GM19455 (cell line): ENCODE data around the gene TMEM132E.

ENCODE experiments used
- ATAC-seq: cut with Tn5 transposase; IDR thresholded peaks from one replicate; pipeline ENCODE4 v1.9.1; 2021; ENCODE audit not compliant: unreplicated experiment

TMEM132E gene

DNA sequence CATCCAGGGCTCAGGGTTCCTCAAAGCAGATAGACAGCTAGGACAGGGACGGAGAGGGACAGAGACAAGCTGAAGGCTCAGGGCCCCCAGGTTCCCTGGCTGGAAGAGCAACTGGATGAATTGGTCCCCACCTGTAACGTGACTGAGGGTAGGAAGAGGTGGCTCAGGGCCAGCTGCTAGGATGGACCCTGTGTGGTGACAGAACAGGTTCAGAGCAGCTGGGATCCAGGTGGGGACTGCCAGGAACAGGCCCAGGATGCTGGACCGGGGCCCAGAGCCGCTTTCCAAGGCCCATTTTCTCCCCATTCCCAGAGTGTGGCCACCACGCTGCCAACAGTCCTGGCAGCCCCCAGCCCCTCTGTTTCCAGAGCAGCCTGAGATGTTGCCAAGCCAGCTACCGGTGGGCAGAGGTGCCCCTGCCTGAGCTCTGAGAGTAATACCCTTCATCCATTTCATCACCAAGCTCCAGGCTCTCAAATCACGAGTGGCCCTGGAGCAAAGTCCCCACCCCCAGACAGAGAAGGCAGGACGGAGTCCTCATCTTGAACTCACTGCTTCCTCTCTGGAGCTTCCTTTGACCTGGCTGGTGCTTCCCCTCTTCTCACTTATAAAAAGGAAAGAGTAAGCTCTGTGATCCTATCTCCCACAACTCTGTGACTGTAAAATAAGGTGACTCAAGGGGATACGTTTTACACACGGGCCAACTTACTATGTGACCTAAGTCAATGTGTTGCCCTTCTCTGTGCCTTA lies 79.6 kb downstream of the TMEM132E start:
- ATAC-seq, result no peak

DNA sequence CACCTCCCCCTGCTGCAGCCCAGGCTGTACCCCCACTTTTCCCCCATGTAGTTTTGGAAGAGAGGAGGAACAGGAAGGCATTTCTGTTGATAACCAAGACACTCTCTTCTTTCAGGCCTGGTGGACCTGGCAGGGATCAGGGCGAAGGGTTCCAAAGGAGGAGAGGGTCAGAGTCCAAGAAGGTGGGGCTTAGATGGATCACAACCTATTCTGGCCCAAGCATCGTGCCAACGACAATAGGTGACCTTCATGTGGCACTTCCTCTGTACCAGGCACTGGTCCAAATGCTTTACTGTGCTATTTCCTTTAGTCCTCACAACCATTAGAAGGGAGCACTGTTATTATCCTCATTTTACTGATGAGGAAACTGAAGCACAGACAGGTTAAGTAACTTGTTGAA lies 84.3 kb downstream of the TMEM132E start:
- ATAC-seq, result no peak

- no peak for ATAC-seq
Observed at GRCh38 chr17:34665150-34665806, 85.9 kb downstream of the TMEM132E start.

DNA sequence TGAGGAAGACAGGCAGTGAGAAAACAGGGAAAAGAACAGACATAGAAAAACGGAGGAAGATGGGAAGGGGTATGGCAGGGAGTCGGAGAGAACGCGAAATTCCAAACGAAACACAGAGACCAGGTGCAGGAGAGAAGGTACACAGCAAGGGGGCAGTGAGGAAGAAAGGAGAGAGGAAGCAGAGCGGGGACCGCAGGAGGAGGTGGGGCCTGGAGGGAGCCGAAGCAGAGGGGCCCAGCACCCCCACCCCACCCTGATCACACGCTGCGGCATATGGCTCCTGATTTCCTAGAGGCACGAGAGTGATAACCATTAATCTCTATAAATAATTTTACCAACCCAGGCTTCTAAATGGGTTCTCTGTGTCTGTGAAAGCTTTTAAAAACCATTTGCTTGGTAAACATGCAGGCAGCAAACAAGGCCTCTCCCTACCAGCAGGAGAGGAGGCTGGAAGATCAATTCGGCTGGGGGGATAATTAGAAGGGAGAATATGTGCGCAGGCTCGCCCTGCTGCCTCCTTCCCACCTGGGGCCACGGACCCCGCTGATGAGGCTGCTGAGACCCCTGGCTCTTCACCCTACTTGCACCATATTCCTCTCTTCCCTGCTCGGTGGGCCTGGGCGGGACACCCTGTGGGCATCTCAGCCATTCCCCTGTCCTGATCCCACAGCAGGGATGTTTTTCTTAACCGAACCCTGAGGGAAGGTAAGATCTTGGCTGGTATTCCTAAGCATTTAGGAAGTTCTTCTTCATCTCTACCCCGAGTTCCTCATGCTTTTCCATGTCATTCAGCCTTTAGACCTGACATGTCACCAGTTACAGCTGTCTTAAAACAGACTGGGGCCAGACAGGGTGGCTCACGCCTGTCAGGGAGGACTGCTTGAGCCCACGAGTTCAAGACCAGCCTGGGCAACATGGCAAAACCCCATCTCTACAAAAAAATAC lies 86.7 kb downstream of the TMEM132E start:
- no peak for ATAC-seq

DNA sequence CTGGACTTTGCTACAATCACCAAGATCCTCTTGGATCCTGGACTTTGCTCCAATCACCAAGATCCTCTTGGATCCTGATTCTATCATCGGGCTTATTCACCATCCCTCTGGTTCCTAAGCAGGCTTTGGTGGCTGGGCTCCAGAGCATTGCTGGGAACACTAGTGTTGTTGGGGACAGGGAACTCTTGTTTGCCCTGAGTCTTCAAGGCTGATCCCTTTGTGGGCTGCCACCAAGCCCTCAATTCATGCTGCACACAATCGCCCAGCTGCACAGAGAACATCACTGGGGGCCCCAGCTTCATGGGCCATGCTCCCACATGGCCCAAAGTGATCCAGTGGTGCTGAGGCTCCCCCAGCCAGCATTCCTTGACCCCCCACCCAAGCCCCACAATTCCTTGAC lies 88.3 kb downstream of the TMEM132E start:
- ATAC-seq, result no peak

DNA sequence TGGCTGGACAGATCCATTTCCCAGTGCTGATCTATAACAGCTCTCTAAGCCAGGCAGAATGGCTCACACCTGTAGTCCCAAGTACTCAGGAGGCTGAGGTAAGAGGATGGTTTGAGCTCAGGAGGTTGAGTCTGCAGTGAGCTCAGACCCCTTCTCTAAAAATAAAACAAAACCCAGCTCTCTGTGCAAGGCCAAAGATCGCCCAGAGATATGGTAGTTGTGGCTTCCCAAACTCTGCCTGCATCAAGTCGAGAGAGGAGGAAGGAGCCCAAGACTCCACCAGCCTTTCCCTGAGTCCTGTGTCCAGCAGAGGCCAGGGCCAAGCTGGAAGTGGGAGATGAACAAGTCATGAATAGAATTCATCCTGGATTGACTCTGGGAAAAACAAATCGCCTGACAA lies 88.8 kb downstream of the TMEM132E start:
- ATAC-seq, result no peak

DNA sequence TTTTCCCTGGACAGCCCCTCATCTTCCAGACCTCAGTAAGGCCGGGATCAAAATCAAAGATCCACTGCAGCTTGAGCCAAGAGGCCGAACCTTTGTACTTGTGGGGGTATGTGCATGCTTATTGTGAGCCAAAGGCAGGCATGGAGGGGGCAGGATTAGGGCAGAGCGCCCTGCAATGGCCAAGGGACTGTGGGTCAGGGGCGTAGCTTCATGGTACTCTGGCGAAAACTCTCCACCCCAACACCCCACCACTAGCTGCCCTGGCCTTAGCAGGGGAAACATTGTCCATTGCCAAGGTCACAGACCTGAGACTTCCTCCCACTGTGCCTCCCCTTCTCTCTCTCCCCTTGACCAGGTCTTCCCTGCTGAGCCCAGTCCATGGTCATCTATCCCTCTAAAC lies 90.1 kb downstream of the TMEM132E start:
- no peak for ATAC-seq

GRCh38 chr17:34670618-34671017 lies 91.2 kb downstream of the TMEM132E start:
- ATAC-seq, result no peak

GRCh38 chr17:34671191-34671590 lies 91.8 kb downstream of the TMEM132E start:
- no peak for ATAC-seq

DNA sequence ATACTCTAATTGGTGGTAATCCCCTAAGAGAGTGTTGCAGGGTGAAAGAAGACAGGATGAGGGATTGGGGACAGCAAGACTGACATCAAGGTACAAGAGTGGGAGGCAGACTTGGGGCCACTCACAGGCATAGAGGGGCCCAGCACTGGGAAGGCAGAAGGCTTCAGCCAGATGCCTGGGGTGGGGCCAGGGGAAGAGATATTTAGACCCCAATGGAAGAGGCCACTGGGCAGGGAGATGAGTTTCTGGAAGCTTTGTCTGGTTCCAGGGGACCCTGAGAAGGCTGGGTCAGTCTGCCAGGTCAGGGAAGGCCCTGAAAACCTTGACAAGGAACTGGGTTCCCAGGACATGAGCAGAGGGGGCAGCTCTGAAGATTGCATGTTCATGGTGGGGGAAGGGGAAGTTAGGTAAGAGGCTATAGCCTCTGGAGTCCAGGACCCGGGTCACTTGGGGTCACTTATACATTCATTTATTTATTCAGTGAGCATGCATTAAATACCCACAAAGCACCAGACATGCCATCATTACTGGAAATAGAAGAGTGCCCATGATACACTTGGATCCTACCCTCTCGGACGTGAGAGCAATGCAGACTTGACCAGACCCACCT lies 92.9 kb downstream of the TMEM132E start:
- no peak for ATAC-seq

- ATAC-seq, result no peak
Observed at GRCh38 chr17:34673516-34673915, 94.1 kb downstream of the TMEM132E start.

DNA sequence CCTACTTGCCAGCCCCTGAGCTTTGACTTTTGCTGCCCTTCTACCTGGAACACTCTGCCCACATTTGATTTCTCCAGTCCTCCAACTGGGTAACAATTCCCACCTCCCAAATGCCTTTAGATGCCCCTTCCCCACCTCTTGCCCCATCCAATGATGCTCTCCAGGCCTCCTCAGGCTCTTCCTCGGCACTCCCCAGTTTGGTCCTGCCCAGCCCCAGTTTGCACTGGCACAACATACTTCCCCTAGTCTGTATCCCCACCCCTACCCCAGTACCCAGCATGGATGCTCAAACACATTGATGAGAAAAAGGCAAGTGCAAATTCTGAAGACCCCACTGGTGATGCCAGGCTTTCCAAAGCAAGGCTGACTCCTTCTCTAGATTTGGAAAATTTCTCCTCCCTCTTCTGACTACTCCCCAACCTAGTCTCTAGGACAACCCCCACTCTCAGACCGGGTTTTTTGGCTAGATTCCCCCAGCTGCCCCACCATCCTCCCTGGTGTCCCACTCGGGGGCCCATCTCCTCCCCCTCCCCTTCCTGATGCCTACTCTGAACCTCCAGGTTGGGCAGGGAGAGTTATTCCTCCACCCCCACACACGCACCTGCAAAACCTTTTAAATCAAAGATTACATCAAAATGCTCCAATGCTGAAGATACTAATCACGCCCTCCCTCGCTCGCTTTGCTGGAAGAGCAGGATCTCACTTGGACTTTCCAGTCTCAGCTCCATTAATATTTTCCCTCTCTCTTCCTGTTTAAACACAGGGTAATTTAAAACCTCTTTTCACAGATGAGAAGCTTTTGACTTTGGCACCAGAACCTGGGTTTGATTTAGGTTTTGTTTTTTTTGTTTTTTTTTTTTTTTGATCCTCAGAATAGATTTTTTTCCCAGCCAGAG lies 94.9 kb downstream of the TMEM132E start:
- ATAC-seq, result no peak

GRCh38 chr17:34675143-34675542 lies 95.8 kb downstream of the TMEM132E start:
- ATAC-seq, result no peak

GRCh38 chr17:34675605-34676004 lies 96.2 kb downstream of the TMEM132E start:
- no peak for ATAC-seq

- ATAC-seq, result no peak
Observed at GRCh38 chr17:34680151-34680550, 100.8 kb downstream of the TMEM132E start.

GRCh38 chr17:34682305-34682704 lies 102.9 kb downstream of the TMEM132E start:
- ATAC-seq, result no peak

GRCh38 chr17:34683390-34683789 lies 104.0 kb downstream of the TMEM132E start:
- ATAC-seq, result no peak
